GDM1 (cell line): ENCODE data around the gene HSPG2.
"Not testable (repeated sequence)": the region's sequence is repeated elsewhere in the genome, so short reads cannot be mapped to it uniquely, and the experiment has no call there.

ENCODE experiments used
- DNase-seq: peaks from one replicate; lab custom pipeline; 2025; lab: John Stamatoyannopoulos, UW

The HSPG2 gene

GRCh38 chr1:21932127-21932526 lies 5.0 kb downstream of the HSPG2 start:
- no peak for DNase-seq

GRCh38 chr1:21931171-21932093 lies 5.7 kb downstream of the HSPG2 start:
- DNase-seq, result no peak

GRCh38 chr1:21930629-21931170 lies 6.4 kb downstream of the HSPG2 start:
- DNase-seq, result no peak

- no peak for DNase-seq
These were observed 7.0 kb downstream of the HSPG2 start for GRCh38 chr1:21930080-21930571.

GRCh38 chr1:21927533-21928237 lies 9.4 kb downstream of the HSPG2 start:
- no peak for DNase-seq

- DNase-seq, result no peak
These were observed 10.1 kb downstream of the HSPG2 start for GRCh38 chr1:21926814-21927532.

GRCh38 chr1:21926065-21926464 lies 11.0 kb downstream of the HSPG2 start:
- no peak for DNase-seq

GRCh38 chr1:21925334-21925940 lies 11.7 kb downstream of the HSPG2 start:
- DNase-seq, result no peak

- DNase-seq, result no peak
These were observed 12.6 kb downstream of the HSPG2 start for GRCh38 chr1:21924503-21925005.

- no peak for DNase-seq
These were observed 14.8 kb downstream of the HSPG2 start for GRCh38 chr1:21922090-21923013.

- DNase-seq, result no peak
These were observed 15.8 kb downstream of the HSPG2 start for GRCh38 chr1:21921100-21921875.

- no peak for DNase-seq
These were observed 17.6 kb downstream of the HSPG2 start for GRCh38 chr1:21919520-21919919.

GRCh38 chr1:21917239-21917631 lies 19.9 kb downstream of the HSPG2 start:
- DNase-seq, result not testable (repeated sequence)

GRCh38 chr1:21916447-21917238 lies 20.5 kb downstream of the HSPG2 start:
- DNase-seq, result no peak

- DNase-seq, result no peak
These were observed 22.1 kb downstream of the HSPG2 start for GRCh38 chr1:21914880-21915640.

GRCh38 chr1:21914450-21914849 lies 22.7 kb downstream of the HSPG2 start:
- no peak for DNase-seq

- DNase-seq, result no peak
These were observed 23.3 kb downstream of the HSPG2 start for GRCh38 chr1:21913763-21914162.

- no peak for DNase-seq
These were observed 23.9 kb downstream of the HSPG2 start for GRCh38 chr1:21913258-21913657.
